ENCODE data around the gene INHBB.

- TF ChIP-seq CTCF (IDR thresholded peaks at IDR 0.05) (no peak), POLR2A (IDR thresholded peaks at IDR 0.05) (no peak)
Measured at GRCh38 chr2:120305937-120306490, 39.9 kb upstream of the INHBB start.

Measured in heart left ventricle (tissue), 13 donors.